HG03460 (cell line): Measurements from ENCODE around the gene NFIB.

Experiments used
- ATAC-seq: cut with Tn5 transposase; IDR thresholded peaks from one replicate; pipeline ENCODE4 v1.9.1; 2021; ENCODE audit not compliant: unreplicated experiment

Gene NFIB

DNA sequence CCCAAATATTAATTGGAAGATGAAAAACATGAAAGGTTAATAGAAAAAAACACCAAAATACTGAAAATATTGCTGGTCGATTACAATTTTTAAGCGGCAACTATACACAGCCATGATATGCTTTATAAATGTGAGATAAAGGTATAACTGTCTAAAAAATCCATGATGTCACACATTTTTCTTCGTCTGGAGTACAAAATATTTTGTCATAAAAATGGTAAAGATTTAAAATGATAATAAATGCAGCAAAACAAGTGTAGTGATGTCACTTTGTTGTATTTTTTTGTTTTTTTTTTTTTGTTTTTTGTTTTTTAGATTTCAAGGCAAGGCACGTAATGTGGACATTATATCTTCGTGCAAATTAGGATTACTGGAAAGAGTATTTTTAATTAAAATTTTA lies 227.4 kb downstream of the NFIB start:
- no peak for ATAC-seq

DNA sequence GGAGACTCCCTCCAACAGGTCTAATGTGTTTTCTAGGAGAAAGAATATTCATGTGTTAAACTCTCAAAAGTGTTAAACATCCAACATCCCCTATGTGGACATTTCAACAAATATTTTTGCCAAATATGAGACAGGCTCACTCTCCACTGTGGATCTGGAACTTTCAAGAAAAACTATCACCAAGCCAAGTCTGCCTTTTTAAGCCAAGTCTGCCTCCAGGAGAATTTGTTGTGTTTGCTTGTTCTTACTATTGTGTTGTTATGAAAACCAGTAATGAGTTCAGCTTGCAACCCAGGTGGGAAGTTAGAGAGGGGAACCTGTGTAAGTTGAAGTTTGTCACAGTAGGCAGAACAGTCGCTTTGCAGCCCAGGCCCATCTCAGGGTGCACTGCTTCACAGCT lies 228.1 kb downstream of the NFIB start:
- ATAC-seq, result no peak

DNA sequence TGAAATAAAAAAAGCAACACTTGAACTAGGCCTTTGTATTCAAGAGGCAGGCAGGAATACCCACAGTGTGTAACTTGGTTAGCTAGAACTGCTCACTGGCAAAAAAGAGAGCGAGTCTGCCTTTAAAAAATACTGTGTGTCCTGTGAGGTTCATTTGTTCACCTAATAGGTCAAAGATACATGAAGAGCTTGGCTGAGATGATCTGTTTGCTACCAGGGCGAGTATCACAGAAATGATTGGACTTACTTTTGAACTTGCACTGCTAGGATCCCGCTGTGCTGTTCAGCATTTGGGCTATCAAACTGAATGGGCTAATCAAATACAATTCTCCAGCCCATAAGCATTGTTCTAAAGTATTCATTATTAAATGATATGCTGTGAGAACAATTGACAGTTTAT lies 229.1 kb downstream of the NFIB start:
- no peak for ATAC-seq

DNA sequence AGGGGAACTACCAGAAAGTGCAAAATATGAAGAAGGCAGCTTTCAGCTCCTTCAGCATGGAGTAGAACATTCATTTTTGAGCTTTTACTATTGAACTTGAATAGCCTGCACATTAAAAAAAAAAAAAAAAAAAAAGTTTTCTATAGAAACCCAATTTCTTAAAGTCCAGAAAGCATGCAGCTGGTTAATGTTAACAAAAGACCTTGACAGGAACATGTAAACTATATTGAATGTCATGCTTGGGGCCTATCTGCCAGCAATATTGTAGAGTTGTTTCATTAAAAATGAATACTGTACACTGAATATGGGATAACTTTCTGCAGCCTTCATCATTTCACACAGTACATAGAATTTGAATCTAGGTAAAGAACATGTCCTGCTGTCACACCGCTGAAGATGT lies 230.6 kb downstream of the NFIB start:
- ATAC-seq, result no peak

DNA sequence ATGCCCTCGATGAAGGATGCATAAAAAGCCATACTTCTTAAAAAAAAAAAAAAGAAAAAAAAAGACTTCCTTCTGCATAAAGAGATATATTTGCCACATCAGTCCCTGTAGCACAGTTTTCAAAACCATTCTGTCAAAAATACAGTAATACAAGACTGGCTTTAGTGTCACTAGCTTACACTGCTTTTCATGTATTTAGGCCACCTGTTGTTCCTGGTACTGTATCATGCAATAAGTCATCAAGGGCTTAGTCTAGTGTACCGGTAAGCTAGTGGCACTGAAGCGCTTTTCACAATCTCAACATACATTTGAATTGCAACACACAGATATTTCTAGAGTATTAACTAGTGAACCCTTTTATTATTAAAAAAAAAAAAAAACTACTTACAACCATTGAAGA lies 231.2 kb downstream of the NFIB start:
- ATAC-seq, result no peak

DNA sequence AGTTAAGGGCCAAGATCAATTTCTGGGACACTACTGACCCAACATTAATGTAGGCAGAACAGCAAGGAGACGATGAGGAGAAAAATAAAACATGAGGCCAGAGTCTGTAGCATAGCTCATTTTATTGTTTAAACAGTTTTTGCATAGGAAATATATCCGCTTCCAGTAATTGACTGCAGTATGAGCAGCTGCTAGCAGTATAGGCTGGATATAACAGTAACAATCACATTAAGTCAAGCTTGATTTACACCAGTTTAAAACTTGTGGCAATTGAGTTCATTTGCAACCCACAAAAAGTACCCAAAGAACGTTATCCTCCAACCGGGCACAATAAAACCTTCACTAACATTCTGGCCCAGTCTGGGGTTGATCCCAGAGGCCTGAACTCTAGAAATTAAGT lies 232.2 kb downstream of the NFIB start:
- no peak for ATAC-seq

DNA sequence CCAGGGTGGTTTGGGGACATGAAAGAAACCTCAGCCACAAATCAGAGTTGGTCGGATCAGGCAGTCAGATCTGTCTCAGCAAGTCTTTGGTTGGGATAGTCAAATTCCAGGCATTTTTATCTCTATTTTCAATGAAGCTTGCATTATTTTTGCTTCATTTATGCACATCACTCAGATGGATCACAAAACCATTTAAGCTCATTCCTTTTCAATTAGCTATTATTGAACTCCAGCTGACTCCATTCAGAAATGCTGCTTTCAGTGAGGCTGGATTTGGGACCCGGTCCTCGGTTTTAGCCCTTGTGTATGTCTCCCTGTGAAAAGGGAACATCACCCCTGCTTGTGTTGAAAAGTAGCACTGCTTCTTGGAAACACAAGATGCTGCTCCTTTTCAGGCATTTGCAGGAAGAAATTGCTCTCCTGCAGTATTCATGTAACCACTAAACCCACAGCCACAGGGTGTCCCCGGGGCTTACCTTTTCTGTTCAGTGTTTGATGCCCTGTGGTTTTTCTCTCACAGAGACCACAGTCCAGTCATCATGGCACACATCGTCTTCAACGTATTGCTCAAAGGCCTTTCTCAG lies 232.9 kb downstream of the NFIB start:
- ATAC-seq, result no peak

DNA sequence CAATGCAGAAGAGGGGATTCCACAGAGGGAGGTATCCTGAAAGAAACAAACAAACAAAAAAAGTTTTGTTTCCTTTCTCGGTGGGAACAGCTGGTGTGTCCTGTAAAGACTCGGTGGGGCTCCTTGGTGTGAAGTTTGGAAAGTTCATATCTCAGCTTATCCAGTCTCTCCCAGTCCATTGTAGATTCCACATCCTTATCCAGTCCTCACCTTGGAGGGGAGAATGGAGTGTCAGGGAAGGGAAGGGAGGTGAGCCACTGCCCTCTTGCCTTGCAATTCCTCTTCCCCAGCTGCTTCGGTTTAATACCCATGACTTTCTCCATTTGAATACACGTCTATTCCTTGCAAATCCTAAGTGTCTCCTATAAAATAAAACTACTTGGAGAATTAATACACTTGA lies 234.5 kb downstream of the NFIB start:
- ATAC-seq, result no peak

DNA sequence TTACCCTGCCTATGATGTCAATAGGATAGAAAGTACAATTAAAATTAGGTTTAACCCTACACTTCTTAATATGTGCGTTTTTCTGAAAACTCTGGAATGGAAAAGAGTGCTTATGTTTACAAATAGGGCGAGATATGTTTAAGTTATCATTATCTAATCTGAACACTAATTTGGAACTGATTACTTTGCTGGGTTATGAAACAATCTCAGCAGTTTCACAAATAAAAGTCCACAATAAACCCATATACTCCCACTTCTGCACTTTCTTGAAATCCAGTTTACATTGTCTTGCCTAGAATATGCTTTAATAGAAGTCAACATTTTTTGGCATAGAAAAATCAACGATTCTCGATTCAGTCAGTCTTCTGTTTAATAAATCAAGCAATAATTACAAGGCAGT lies 236.3 kb downstream of the NFIB start:
- ATAC-seq, result no peak

DNA sequence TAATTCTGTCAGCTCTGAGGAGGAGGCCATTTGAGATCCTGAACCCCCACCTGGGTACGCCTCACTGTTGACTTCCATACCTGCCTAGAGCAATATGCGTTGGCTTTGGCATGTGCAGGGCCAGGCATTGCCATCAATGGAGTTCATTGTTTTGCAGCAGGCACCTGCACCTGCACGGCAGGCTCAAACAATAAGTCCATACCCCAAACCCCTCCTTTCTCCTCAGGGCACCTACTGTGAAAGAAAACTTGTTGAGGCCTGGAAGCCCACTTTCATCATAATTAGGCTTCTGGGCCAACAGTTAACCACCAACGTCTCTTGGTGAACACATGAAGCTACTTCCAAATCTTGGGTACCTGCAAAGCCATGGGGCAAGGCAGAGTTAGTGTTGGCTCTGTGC lies 238.7 kb downstream of the NFIB start:
- no peak for ATAC-seq

DNA sequence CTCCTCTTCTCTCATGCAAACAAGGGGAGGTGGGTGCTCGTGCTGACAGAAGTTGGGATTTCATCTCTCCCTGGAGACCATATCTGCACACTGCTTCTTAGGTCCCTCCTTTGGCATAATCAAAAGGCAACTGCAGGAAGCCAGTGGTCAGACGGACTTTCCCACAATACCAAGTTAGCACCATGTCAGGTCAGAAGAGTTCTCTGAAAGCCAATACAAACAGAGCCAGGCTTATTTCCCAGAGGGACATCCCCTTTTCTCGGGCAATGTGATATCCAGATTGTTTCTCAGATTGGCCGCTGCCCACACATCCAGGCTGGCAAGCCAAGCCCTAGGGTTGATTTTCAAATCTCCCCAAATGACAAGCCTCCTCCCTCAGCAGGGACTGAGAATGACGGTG lies 241.1 kb downstream of the NFIB start:
- ATAC-seq, result no peak

DNA sequence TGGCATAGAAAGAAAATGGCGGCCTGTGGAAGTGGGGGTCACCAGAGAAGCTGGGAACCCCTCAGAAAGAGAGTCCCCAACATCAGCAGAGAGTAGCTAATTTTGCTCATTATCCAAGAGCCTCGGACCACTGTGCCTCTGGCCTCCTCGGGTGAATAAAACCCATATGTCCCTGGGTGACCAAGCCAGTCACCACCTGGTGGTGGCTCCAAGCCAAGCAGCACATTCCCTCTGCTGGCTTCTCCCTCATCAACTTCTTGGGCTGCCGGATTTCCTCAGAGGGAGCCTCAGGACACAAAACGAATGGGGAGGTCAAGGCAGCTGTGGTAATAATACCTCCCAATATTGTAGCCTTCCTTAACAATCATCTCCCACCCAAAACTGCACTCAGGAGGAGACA lies 242.5 kb downstream of the NFIB start:
- no peak for ATAC-seq

DNA sequence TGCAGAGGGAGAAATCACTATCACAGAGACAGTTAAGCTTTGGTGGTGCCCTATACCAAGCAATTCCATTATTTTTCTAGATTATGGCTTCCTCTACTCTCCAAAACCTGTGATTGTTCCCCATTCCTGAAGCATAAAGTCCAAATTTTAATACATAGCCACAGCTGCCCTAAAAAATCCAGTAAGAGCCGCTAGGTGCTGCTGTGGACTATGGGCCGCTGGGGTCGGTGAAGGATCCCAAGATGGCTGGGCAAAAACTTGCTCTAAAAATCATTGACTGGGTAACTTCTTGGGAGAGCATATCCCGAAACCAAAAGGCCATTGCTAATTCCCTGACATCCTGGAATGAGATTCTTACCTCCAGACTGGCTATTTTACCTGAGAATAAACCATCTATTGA lies 245.3 kb downstream of the NFIB start:
- no peak for ATAC-seq

DNA sequence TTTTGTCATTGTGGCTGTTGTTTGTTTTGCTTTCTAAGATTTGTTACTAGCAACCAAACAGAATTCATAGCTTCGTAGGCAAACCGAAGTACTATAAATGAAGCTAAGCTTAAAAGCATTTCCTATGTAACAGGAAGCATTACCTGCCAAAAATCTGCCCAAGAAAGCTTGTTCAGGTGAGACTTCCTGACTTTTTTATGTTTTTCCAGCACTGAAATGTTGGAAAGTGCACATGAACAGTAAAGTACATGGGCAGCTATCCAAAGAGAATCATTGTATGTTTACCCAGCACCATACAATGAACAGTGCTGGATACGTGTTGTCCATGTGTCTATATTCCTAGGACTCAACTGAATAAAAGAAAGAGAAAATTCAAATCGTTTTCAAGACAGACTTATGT lies 247.1 kb downstream of the NFIB start:
- no peak for ATAC-seq

DNA sequence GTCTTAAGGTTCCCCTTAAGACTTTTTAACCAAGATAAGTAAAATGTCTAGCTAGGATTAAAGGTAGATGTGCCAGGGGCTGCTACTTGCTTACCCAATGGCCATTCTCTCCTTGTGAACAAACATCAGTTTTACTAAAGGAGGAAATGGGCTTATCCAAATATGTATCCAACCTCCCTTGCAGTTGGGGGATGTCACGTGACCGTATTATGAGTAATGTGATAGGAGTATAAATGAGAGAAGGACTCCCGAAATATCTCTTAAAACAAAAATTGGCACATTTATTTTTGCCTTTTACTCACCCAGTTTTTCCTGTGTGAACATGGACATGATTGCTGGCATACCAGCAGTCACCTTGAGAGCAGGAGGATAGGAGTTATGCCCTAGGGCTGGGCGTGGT lies 247.9 kb downstream of the NFIB start:
- ATAC-seq, result no peak

DNA sequence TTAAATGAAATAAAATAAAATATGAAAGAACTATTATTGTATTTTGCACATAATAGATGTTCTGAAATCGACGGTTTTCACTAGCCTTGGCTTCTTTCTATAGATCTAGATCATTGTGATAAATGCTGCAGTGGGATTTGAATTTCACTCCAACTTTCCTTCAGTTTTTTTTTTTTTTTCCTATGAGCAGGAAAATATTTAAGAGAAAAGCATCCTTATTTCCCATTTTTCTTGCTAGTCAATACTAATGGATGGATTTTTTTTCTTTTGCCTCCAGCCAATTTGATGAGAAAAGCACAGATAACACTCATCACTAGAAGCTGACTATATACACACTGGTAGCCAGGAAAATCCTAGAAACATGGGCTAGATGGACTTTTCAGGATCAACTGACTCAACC lies 249.0 kb downstream of the NFIB start:
- no peak for ATAC-seq

DNA sequence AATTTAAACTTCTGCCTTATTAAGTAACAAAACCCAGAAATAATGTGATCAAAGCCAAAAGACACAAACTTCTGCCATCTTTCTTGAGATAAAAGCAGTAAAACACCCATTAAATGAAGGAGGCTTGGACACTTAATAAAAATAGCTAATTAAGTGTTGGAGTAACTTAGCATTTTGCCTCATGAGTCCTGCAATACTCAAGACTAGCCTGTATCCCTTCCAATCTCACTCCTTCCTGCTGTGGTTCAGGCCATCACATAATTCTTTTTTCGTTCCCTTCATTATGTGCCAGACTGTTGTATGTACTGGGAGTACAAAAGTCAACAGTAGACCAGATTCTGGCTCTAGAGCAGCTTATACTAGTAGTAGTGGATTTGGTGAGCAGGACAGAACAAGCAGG lies 250.2 kb downstream of the NFIB start:
- ATAC-seq, result no peak

DNA sequence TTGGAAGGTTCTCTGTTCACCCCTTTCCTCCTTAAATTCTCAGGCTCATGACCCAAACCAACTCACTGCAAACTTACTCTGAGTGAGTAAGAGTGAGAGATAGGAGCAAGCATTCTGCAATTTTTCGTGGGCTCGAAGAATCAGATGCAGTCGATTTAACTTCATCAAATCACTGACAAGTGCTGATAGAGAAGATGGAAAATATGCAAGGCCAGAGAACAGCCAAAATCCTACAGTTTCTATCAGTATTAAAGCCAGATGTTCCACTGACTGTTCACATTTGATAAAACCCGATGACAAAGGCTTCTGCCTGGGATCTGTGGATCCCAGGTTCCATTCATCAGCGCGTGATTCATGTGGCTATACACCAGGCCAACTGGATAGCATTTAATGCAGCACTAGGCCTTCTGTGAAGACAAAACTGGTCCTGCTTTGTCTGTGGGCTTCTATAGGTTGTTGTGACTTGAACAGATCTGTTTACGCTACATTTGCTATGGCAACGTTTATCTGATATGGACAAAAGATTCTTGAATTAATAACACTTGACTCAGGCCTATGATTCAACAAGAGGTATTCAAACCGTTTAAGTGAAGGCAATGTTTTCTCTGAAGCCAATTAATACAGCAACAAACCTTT lies 251.2 kb downstream of the NFIB start:
- ATAC-seq, result no peak

DNA sequence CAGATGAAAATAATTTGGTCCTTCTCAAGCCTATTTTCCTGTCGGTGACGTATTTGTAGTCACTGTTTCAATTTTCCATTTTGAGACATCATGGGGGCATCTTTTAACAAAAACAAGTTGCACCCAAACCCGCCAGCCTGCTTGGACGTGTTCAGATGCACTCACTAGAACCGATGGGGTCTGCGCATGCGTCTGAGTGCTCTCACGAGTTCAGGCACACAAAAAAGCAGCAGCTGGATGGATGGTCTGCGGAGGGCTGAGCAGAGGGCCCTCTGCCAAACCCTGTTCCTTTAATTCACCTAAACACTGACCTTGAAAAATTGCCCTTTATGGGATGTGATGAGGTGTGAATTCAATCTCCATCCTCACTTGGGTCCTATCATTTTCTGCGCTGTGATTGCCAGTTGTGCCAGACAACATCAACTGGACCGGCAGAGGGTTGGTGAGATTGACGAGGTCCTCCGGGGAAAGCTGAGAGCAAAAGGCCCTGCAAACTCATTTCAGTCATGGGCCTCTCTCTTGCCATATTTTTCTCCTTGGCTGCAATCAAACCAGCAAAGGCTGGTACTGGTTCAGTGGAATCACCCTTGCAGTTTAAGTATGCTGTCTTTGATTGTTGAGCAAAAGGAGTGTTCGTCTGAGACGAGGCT lies 251.9 kb downstream of the NFIB start:
- ATAC-seq, result no peak

DNA sequence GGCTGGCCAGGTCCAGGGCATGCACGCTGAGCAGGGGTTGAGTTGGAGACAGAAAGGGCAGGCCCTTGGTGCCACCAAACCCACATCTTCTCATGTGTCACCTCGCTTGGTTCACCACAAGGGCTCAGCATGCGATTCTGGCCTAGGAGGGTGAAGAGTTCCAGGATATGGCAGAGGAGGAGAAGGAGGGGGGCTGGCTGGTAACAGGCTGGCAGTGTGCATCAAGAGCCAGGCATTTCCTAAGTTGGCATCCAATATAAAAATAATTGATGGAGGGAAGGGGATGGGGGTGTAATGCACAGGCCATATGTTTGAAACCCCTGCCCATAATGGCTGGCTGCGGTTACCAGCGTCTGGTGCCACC lies 255.6 kb downstream of the NFIB start:
- ATAC-seq, result no peak

DNA sequence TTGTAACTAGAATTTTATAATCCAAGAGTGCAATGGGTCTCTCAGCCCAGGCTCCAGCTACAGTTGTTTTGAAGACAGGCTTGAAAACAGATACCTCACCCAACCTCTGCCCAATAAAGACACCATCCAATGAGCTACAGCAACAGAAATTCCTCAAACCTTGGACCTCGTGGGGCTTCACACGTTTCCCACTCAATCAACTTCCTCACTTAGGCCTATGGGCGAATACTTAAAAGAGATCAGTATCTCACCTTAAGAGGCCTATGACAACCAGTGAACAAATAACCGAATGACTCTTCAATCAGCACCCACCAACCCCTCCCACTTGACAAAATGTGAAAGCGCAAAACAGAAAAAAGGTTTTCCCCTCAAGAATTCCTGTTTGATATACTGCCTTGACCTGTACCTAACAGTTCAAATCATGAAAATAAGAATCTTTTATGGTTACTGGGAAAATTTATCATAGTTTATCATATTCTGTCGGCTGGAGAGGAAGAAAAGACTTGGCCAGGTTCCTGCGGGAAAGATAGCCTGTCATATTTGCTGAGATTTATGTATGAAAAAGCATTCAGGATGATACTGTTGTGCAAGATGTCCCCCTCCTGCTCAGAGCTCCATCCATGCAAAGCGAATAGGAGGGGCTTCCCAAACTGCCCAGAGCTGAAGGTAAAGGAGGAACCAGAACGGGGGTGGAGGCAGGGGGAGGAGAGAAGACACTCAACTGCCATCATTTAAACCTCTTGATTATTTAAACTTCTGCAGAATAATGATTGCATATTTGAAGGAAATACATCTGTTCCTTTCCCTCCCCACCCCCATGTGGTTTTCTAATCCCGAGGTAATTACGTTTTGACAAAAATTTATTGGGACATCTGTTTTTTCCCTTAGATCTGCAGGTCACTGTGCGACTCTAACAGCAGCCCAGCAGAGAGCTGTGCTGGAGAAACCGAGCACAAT lies 256.3 kb downstream of the NFIB start:
- ATAC-seq, result no peak

DNA sequence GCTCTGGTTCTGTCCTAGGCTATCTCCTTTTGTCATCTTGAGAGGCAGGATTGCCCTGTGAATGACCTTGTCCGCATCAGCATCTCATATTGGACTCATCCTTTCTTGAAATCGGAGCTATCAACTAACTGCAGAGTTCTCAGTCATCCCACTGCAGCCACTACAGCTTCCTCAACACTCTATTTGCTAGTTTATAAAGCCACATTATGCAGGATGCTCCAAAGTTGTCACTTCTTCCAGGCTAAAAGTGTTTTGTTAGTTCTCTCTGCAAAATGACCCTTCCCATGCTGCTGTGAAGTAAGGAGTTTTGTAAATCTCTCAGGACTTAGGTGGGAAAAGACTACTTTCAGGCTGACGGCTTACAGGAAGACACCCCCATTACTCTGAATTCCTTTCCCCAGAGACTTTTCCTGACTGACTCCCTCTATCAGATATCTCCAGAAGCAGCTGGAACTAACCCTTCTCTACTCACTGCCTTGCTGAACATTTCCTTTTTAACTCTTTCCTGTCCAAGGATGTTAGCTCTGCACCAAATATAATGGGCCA lies 257.6 kb downstream of the NFIB start:
- no peak for ATAC-seq
